ENCODE data around the gene EMC7. TPM values are rescaled to one million over a fixed set of nuclear protein-coding genes. Genes with fewer than 3 reads are reported as not detected.

EMC7 gene
- total and polyA plus RNA-seq, 9 of the 15 experiments (the other 6 are each of a cell fraction or from before 2014, with no cell fraction given): 25.8 to 92.8 (median 49.7) TPM

- 7% methylated on average over 1 of the region's 1 CpG for WGBS (ENCODE audit: insufficient coverage, low coverage, missing lambda C conversion rate)
- Histone ChIP-seq H3K27ac (ENCODE audit: extremely low read depth, low read depth, low read length) (no peak overlapping the region), H3K4me3 (no peak overlapping the region), H3K4me2 (ENCODE audit: insufficient read depth, low read length) (no peak overlapping the region), H3K9ac (ENCODE audit: insufficient read depth in 1 of 2, low read depth in 2 of 2, low read length in 2 of 2) (no peak overlapping the region), H3K4me1 (replicated peaks in 1 of 2; ENCODE audit: control insufficient read depth in 2 of 2, insufficient read depth in 2 of 2, low read length in 2 of 2) (peaks cover 5 to 17% of the 10 kb centered on the region in 2 experiments; a peak in 4 of 5 replicates), H2AFZ (ENCODE audit: low read depth, low read length) (no peak overlapping the region), H3K27me3 (ENCODE audit: control insufficient read depth in 2 of 2, insufficient read depth in 2 of 2, low read length in 2 of 2) (peaks cover 17 to 19% of the 10 kb centered on the region in 2 experiments; a peak in 4 of 5 replicates), H3K36me3 (ENCODE audit: control insufficient read depth, insufficient read depth, low read length) (no peaks in the 10 kb centered on the region), H3K9me1 (ENCODE audit: control insufficient read depth, insufficient read depth, low read length) (no peaks in the 10 kb centered on the region), H4K20me1 (replicated peaks; ENCODE audit: control insufficient read depth, insufficient read depth, low read length) (peaks cover 7% of the 10 kb centered on the region), H3K79me2 (ENCODE audit: control insufficient read depth, insufficient read depth, low read length) (no peaks in the 10 kb centered on the region), H3K9me3 (replicated peaks; ENCODE audit: control insufficient read depth, insufficient read depth, low read depth, low read length) (no peaks in the 10 kb centered on the region)
- in situ Hi-C loops (cut with MboI) (no loop called here), intact Hi-C loops (cut with micrococcal nuclease) (no loop called here)
- ChIA-PET POLR2A (interaction anchor here (0.6 to 0.7 kb wide), 2 partner anchors 58 to 71 kb away, joined by 3 read pairs; partner anchors contain the start of genes EMC7 and PGBD4), CTCF (ENCODE audit: low intra/inter-chr PET ratio) (no interaction called here)
- BruUV-seq (replicated peaks): no TSS peak
- no peak for DNase-seq (ENCODE audit: extremely low read depth in 1 of 4, low spot score in 3 of 4)
- peak; percentile 6 for FAIRE-seq
- ATAC-seq: no peak
- no peak for TF ChIP-seq TSC22D4 (tag; IDR thresholded peaks at IDR 0.05)
- no peak for TF ChIP-seq RREB1 (CRISPR knock-in tag; IDR thresholded peaks at IDR 0.05)
- no peak for TF ChIP-seq ZNF274 (IDR thresholded peaks at IDR 0.05; ENCODE audit: borderline replicate concordance, low read depth, low read length)
- TF ChIP-seq NR3C1 (CRISPR knock-in tag; IDR thresholded peaks at IDR 0.05): no peak
- TF ChIP-seq ZNF277 (CRISPR knock-in tag; IDR thresholded peaks at IDR 0.05; ENCODE audit: borderline replicate concordance): no peak
- no peak for TF ChIP-seq CBX5 (IDR thresholded peaks at IDR 0.05; ENCODE audit: borderline replicate concordance, low read depth)
- no peak for TF ChIP-seq NCOA2 (IDR thresholded peaks at IDR 0.05; ENCODE audit: partially characterized antibody in 2 of 2)
- TF ChIP-seq SREBF1 (IDR thresholded peaks at IDR 0.05; ENCODE audit: borderline replicate concordance, low read depth, low read length): no peak
- TF ChIP-seq MCM3 (IDR thresholded peaks at IDR 0.05): no peak
- no peak for TF ChIP-seq HMGN3 (IDR thresholded peaks at IDR 0.05; ENCODE audit: borderline replicate concordance, extremely low read depth, insufficient read length, low read depth, low read length)
- TF ChIP-seq CEBPB (tag; IDR thresholded peaks at IDR 0.05): no peak
- TF ChIP-seq ZNF696 (CRISPR knock-in tag; conservative IDR thresholded peaks at IDR 0.05): no peak
- no peak for TF ChIP-seq TOE1 (IDR thresholded peaks at IDR 0.05; ENCODE audit: borderline replicate concordance)
- no peak for TF ChIP-seq TOE1 (CRISPR knock-in tag; IDR thresholded peaks at IDR 0.05; ENCODE audit: borderline replicate concordance, low read depth)
Measured at GRCh38 chr15:34043391-34043790, 58.3 kb downstream of the EMC7 start.

All from K562 (cell line).